ENCODE data around the gene SIRPA. TPM values are rescaled to one million over a fixed set of nuclear protein-coding genes. Genes with fewer than 3 reads are reported as not detected.

The SIRPA gene
- polyA plus RNA-seq, 1 experiment, result 21.2 TPM

GRCh38 chr20:1971893-1972586 is 76.8 kb downstream of the SIRPA start:
- no peaks in the 10 kb centered on the region for H3K9me3 ChIP-seq (ENCODE audit: control insufficient read depth, insufficient read depth, low read length)
- no peak overlapping the region for H3K4me3 ChIP-seq (ENCODE audit: low read depth, low read length)
- TF ChIP-seq CTCF (IDR thresholded peaks at IDR 0.05; ENCODE audit: low read depth, low read length), result no peak
- no peak overlapping the region for H3K27ac ChIP-seq (ENCODE audit: low read depth, low read length)
- POLR2A ChIA-PET, result no interaction called here
- CTCF ChIA-PET, result interaction anchor here (0.7 to 1.2 kb wide), 5 partner anchors 10 to 293 kb away, joined by 3 read pairs; no protein-coding TSS in a partner anchor
- no peak for DNase-seq (ENCODE audit: low read depth, low spot score)
- H3K27me3 ChIP-seq (ENCODE audit: control insufficient read depth, insufficient read depth, low read length), result peaks cover 34% of the 10 kb centered on the region

DNA sequence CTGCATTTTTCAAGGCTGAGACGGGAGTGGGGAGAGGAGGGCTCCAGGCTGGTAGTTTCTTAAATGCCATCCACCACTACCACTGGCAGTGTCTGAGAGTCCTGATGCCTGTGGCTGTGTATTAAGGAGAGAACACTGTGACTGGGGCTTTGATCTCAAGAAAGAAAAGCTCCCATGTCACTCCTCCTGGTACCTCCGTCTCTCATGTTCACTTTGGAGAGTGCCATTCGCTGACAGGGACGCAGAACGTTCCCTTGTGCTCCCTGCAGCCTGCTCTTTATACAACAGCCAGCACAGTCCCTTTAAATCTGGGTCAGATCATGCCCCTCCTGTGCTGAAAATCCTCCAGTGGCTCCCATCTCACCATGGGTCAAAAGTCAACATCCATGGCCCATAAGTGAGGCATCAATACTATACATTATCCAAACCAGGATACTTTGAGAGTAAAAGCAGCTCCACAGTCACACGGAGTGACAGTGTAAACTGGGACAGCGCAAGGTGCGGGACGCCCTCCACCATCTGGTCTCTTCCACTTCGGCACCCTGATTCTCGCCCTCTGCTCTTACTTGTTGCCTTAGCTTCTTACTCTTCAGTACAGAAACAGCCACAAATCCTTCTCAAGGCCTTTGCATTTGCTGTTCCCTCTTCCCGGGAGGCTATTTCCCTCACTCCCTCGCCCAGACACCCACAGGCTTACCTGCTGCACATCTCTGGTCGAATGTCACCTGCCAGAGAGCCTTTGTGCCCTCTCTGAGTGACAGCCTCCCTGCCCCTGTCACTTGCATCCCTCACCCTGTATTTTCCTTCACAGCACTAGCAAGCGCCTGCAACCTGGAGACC is 78.6 kb downstream of the SIRPA start:
- Histone ChIP-seq H3K9me3 (ENCODE audit: control insufficient read depth, insufficient read depth, low read length) (no peaks in the 10 kb centered on the region), H3K27me3 (ENCODE audit: control insufficient read depth, insufficient read depth, low read length) (peaks cover 25% of the 10 kb centered on the region), H3K27ac (ENCODE audit: low read depth, low read length) (no peak overlapping the region), H3K4me3 (ENCODE audit: low read depth, low read length) (no peak overlapping the region)
- no peak for DNase-seq (ENCODE audit: low read depth, low spot score)
- POLR2A ChIA-PET, result no interaction called here
- CTCF ChIA-PET, result interaction anchor here (1.0 kb wide), 1 partner anchor 9 kb away, joined by 3 read pairs; no protein-coding TSS in a partner anchor
- no peak for TF ChIP-seq CTCF (IDR thresholded peaks at IDR 0.05; ENCODE audit: low read depth, low read length)

DNA sequence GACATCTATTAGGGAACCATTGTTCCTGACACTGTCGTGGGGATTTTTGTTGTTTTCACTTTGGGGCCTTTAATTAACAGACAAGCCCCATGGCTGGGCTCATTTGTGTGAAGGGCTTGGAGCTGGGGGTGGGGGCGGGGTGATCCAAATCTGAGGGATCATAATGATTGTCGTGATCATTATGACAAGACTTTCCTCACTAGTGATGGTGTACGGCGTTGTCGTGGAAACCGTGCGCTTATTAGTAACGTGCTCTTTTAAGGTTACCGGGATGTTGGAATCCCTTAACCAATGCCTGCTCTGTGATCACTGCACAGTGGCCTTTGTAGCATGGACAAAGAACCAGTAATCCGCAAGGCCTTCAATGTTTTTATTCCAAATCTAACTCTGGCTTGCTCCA is 80.1 kb downstream of the SIRPA start:
- Histone ChIP-seq H3K9me3 (ENCODE audit: control insufficient read depth, insufficient read depth, low read length) (no peaks in the 10 kb centered on the region), H3K27ac (ENCODE audit: low read depth, low read length) (no peak overlapping the region), H3K27me3 (ENCODE audit: control insufficient read depth, insufficient read depth, low read length) (peaks cover 16% of the 10 kb centered on the region), H3K4me3 (ENCODE audit: low read depth, low read length) (no peak overlapping the region)
- ChIA-PET POLR2A (no interaction called here), CTCF (no interaction called here)
- DNase-seq (ENCODE audit: low read depth, low spot score), result no peak
- no peak for TF ChIP-seq CTCF (IDR thresholded peaks at IDR 0.05; ENCODE audit: low read depth, low read length)

- Histone ChIP-seq H3K27me3 (ENCODE audit: control insufficient read depth, insufficient read depth, low read length) (peaks cover 2% of the 10 kb centered on the region), H3K27ac (ENCODE audit: low read depth, low read length) (no peak overlapping the region), H3K9me3 (ENCODE audit: control insufficient read depth, insufficient read depth, low read length) (no peaks in the 10 kb centered on the region), H3K4me3 (ENCODE audit: low read depth, low read length) (no peak overlapping the region)
- ChIA-PET CTCF (interaction anchor here (0.6 to 1.1 kb wide), 2 partner anchors 27 to 202 kb away, joined by 3 read pairs; no protein-coding TSS in a partner anchor), POLR2A (no interaction called here)
- no peak for DNase-seq (ENCODE audit: low read depth, low spot score)
- TF ChIP-seq CTCF (IDR thresholded peaks at IDR 0.05; ENCODE audit: low read depth, low read length), result no peak
These were observed 84.0 kb downstream of the SIRPA start for GRCh38 chr20:1979106-1979778.
